ENCODE data around the gene WDFY4.

DNA sequence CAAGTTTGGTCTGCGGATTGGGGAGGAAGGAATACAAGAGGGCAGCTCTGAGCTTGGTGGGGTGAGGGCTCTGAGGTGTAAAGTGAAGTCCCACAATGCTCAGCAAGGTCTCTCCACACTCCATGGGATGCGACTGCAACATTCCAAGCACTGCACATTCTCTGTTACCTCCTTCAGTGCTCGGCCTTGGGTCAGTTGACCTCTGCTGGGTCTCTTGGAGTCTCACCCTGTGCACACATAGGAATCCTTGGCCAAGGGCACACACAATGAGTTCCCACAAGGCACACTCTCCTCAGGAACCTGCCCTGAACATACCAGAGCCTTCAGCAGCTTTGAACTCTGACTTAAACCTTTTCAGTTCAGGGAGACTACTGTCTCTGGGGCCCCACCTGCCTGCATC lies 2.4 kb upstream of the WDFY4 start:
- TF ChIP-seq CTCF (IDR thresholded peaks at IDR 0.05) (no peak), EZH2phosphoT487 (IDR thresholded peaks at IDR 0.05) (no peak)
